PC-3 (cell line): ENCODE measurements around the gene PGA4.

Experiments used
- CTCF ChIP-seq: fragments of 300-600 bp; sonication (generic); conservative IDR thresholded peaks from 2 replicates; pipeline ENCODE4 v1.5.1; 2017; ENCODE audit warnings: antibody characterized with exemption, low read depth, mild to moderate bottlenecking, low read length
- EZH2 ChIP-seq: fragments of 300-600 bp; sonication (generic); IDR thresholded peaks from one replicate; pipeline ENCODE4 v1.6.1; 2017; ENCODE audit warnings: antibody characterized with exemption, mild to moderate bottlenecking, low read length; ENCODE audit not compliant: unreplicated experiment
- EZH2phosphoT487 ChIP-seq: fragments of 300-600 bp; sonication (generic); IDR thresholded peaks from 2 replicates; pipeline ENCODE4 v1.6.1; 2018; ENCODE audit warnings: mild to moderate bottlenecking, antibody characterized with exemption, low read length, borderline replicate concordance

- TF ChIP-seq CTCF, result no peak
- TF ChIP-seq EZH2, result no peak
- no peak for TF ChIP-seq EZH2phosphoT487
Observed at GRCh38 chr11:61193596-61193995, 28.6 kb upstream of the PGA4 start.
